Measurements from ENCODE around the gene RYR2. TPM values are rescaled to one million over a fixed set of nuclear protein-coding genes. Genes with fewer than 3 reads are reported as not detected.

Gene RYR2
- total and polyA plus RNA-seq, 11 donors: 77.7 to 1,319 (median 805) TPM

GRCh38 chr1:237411621-237412020 is 369.6 kb downstream of the RYR2 start:
- TF ChIP-seq CTCF (IDR thresholded peaks at IDR 0.05) (no peak), POLR2A (IDR thresholded peaks at IDR 0.05) (no peak)
- ATAC-seq (peak in 1 of 4 donors; percentile 7), DNase-seq (no peak)
- no peak overlapping the region for H3K4me3 ChIP-seq
- intact Hi-C loops (cut with DNase I): no loop called here
- H3K27me3 ChIP-seq: no peaks in the 10 kb centered on the region
- 56 to 79% (median 71%) methylated on average over 2 of the region's 2 CpGs for WGBS, 4 donors
- H3K4me1 ChIP-seq: peaks cover 0 to 26% (median 0%) of the 10 kb centered on the region in 12 donors
- peaks cover 0 to 9% (median 0%) of the 10 kb centered on the region in 12 donors for H3K9me3 ChIP-seq
- no peak overlapping the region for H3K27ac ChIP-seq
- peaks cover 0 to 62% (median 3%) of the 10 kb centered on the region in 9 donors for H3K36me3 ChIP-seq

- H3K36me3 ChIP-seq: peaks cover 0 to 71% (median 0%) of the 10 kb centered on the region in 9 donors
- H3K27ac ChIP-seq: no peak overlapping the region
- intact Hi-C loops (cut with DNase I): no loop called here
- H3K4me1 ChIP-seq: peaks cover 0 to 20% (median 0%) of the 10 kb centered on the region in 12 donors
- 59 to 68% (median 65%) methylated on average over 10 of the region's 10 CpGs for WGBS, 4 donors
- H3K9me3 ChIP-seq: peaks cover 0 to 5% (median 0%) of the 10 kb centered on the region in 12 donors
- no peak overlapping the region for H3K4me3 ChIP-seq
- ATAC-seq (peak; percentile 28 to 54 (median 35)), DNase-seq (no peak)
- no peak for TF ChIP-seq CTCF (IDR thresholded peaks at IDR 0.05)
- no peak for TF ChIP-seq POLR2A (IDR thresholded peaks at IDR 0.05)
- H3K27me3 ChIP-seq: no peaks in the 10 kb centered on the region
Observed at GRCh38 chr1:237416924-237417655, 375.1 kb downstream of the RYR2 start.

- 78 to 84% (median 84%) methylated on average over 4 of the region's 4 CpGs for WGBS, 4 donors
- H3K4me1 ChIP-seq: no peaks in the 10 kb centered on the region
- H3K4me3 ChIP-seq: no peak overlapping the region
- peaks cover 0 to 70% (median 0%) of the 10 kb centered on the region in 9 donors for H3K36me3 ChIP-seq
- no peaks in the 10 kb centered on the region for H3K27me3 ChIP-seq
- ATAC-seq (peak; percentile 7 to 54 (median 27)), DNase-seq (no peak)
- no peak overlapping the region for H3K27ac ChIP-seq
- intact Hi-C loops (cut with DNase I): loop anchor here in 1 of 10 donors (1.0 kb wide), 1 partner anchor 7 kb away; no protein-coding TSS in a partner anchor
- TF ChIP-seq POLR2A (IDR thresholded peaks at IDR 0.05) (no peak), CTCF (IDR thresholded peaks at IDR 0.05) (no peak)
- no peaks in the 10 kb centered on the region for H3K9me3 ChIP-seq
Observed at GRCh38 chr1:237428809-237429208, 386.8 kb downstream of the RYR2 start.

- no peak overlapping the region for H3K27ac ChIP-seq
- H3K4me3 ChIP-seq: no peak overlapping the region
- ATAC-seq (peak; percentile 19 to 64 (median 46)), DNase-seq (no peak)
- TF ChIP-seq POLR2A (IDR thresholded peaks at IDR 0.05): no peak
- TF ChIP-seq CTCF (IDR thresholded peaks at IDR 0.05): no peak
- WGBS, 4 donors: 35 to 64% (median 53%) methylated on average over 2 to 3 of the region's 3 CpGs
- no peaks in the 10 kb centered on the region for H3K4me1 ChIP-seq
- no peaks in the 10 kb centered on the region for H3K9me3 ChIP-seq
- intact Hi-C loops (cut with DNase I): no loop called here
- peaks cover 0 to 70% (median 0%) of the 10 kb centered on the region in 9 donors for H3K36me3 ChIP-seq
- H3K27me3 ChIP-seq: no peaks in the 10 kb centered on the region
Observed at GRCh38 chr1:237429252-237429651, 387.3 kb downstream of the RYR2 start.

All from heart left ventricle (tissue), 16 donors.